SHP77 treated with DMSO at 0.1 percent for 48 hours (cell line): ENCODE data around the gene DDAH1.
"Not testable (repeated sequence)": the region's sequence is repeated elsewhere in the genome, so short reads cannot be mapped to it uniquely, and the experiment has no call there.

Experiments
- DNase-seq: peaks from one replicate; lab custom pipeline; 2025; lab: John Stamatoyannopoulos, UW

DDAH1 gene

DNA sequence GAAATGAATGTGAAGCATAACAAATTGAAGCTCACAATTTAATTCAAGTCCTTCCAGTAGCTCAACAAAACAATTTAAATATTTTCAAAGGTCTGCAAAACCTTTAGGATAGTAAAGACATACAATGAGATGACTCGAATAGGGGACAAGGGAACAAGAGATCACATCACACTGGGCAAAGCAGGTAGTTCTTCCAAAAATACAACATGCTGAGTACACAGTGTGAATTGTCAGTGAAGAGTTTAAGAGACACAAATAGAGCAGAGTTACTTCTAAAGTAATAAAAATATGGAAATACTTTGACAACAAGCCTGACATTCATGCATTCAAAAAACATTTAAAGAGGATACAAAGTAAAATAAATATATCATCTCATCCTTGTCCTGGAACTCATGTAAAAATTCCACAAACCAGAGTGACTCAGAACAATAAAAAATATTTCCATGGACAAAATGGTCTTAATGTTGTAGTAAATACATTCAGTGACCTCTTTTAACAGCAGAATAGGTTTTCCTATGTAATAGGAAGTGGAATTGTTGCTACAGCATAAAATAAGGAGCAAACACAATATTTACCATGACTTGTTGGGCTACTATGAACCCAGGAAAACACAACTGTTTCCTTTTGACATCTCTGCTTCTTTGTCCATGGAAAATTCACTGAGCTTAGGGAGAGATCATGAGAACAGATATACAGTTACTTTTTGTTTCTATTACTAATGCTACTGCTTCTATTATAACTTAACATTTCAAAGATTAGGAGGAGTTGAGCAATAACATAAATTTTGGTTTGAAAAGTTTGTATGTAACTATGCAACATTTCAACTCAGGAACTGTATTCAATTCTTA, 104.9 kb downstream of the DDAH1 start:
- no peak for DNase-seq

DNA sequence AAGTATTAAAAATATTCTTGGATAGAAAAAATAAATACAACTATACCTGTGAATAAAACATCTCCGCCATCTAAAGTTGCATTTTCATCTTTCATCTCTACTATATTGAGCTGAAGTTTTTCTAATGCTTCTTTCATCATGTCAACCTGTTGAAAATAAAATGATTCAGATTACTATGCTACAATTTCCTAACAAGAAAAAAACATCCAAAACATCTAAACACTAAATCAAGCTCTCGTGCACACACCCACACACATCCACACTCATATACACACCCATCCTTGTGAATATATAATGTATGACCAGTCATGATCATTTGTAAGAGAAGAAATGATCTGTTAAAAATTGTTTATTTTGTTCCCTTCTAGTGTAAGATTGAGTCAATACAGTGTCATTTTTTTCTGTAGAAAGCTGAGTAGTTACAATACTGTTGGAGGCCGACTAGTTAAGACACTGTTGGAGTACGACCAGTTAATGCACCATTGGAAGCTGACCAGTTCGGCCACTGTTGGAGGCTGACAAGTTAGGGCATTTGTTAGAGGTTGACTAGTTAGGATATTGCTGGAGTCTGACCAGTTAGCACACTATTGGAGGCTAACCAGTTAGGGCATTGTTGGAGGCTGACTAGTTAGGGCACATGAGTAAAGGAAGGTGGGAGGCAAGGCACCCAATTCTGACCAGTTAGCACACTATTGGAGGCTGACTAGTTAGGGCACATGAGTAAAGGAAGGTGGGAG, 106.1 kb downstream of the DDAH1 start:
- no peak for DNase-seq

- no peak for DNase-seq
Observed at GRCh38 chr1:85357817-85358216, 107.1 kb downstream of the DDAH1 start.

DNA sequence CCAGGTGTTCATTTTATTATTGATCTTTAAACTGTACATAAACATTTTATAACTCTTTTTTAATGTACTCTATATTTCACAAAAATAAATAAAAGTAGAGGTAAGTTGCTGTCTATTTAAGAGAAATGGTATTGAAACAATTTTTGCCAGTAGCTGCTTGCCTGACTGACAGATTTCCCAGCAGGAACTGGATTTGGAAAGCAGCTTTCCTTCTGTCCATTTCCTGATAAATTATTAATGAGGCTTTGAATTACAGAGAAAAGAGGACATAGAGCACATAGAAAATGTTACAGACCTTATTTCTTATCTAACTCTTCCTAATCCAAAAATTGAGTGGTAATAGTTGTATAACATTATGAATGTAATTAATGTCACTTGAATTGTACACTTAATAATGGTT, 108.8 kb downstream of the DDAH1 start:
- DNase-seq, result no peak

GRCh38 chr1:85352055-85352454, 112.9 kb downstream of the DDAH1 start:
- DNase-seq, result no peak

- no peak for DNase-seq
Observed at GRCh38 chr1:85351202-85351828, 113.6 kb downstream of the DDAH1 start.

GRCh38 chr1:85349224-85349623, 115.7 kb downstream of the DDAH1 start:
- DNase-seq, result no peak

- no peak for DNase-seq
Observed at GRCh38 chr1:85347908-85348307, 117.1 kb downstream of the DDAH1 start.

- DNase-seq, result not testable (repeated sequence)
Observed at GRCh38 chr1:85347275-85347674, 117.7 kb downstream of the DDAH1 start.

GRCh38 chr1:85344256-85344694, 120.7 kb downstream of the DDAH1 start:
- DNase-seq, result no peak

- DNase-seq, result no peak
Observed at GRCh38 chr1:85343612-85344255, 121.2 kb downstream of the DDAH1 start.

GRCh38 chr1:85343213-85343611, 121.7 kb downstream of the DDAH1 start:
- DNase-seq, result no peak

DNA sequence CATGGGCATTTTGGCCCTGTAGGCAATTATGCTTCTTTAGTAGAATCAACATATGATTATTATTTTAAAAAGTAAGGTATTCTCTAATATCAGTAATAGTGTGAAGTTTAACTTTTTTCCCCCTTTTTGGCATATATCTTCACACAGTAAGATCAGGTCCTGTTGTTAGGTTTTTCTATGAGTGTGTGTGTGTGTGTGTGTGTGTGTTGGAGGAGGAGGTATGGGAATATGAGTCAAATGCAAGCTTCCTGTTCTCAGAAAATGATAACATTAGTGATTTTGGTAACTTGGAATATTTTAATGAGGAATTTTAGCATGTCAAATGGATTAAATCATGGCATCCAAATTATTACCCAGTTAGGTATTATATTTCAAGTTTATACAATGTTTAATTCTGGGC, 122.8 kb downstream of the DDAH1 start:
- no peak for DNase-seq

GRCh38 chr1:85340427-85340826, 124.5 kb downstream of the DDAH1 start:
- DNase-seq, result no peak

DNA sequence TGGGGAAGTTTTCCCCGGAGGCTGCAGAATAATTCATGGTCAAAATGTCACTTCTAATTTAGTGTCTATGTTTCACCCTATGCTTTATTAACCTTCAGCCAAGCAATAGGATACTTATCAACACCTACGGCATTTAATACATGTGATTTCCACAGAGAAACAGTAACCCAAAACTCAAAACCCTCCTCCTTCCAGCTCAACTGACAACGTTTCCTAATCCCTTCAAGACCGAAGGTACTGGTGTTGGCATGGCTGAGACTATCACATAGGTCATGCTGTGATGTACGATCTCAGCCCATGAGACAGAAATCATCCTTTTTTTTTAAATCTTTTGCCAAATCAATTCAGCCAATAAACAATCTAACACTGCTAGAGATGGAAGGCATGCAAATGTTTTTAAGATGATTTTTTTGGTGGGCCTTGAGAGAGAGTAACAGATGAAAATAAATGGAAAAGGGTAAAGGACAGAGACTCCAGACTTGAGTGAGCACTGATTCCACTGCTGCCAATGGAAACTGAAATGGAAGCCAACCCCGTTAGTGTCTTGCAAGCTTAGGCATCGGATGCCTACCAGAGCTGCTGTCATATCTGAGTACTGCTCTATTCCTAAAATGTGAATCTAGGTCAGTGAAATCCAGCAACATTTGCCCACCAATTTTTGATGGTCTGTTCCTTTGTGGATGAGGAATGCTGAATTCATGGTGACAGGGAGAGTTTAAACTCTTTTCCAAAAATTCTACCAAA, 125.1 kb downstream of the DDAH1 start:
- DNase-seq, result no peak

- DNase-seq, result no peak
Observed at GRCh38 chr1:85339089-85339488, 125.9 kb downstream of the DDAH1 start.

GRCh38 chr1:85334962-85335361, 130.0 kb downstream of the DDAH1 start:
- no peak for DNase-seq

GRCh38 chr1:85333186-85333585, 131.8 kb downstream of the DDAH1 start:
- no peak for DNase-seq

DNA sequence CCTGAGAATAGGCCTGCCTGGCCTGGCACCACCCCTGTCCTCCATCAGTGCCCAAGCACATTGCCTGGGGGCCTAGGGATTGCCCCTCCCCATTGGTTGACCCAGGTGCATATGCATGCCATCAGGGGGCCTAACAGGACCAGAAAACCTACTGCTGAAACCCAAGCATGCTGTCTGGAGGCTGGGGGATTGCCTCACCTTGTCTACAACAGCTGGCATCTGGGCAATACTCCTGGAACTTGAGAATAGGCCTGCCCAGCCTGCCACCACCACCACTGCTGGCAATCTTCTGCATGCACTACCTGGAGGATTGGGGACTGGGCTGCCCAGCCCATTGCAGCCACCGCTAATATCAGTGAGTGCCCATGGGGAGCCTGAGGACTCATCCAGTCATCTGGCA, 132.4 kb downstream of the DDAH1 start:
- no peak for DNase-seq

- DNase-seq, result no peak
Observed at GRCh38 chr1:85330711-85331290, 134.2 kb downstream of the DDAH1 start.

GRCh38 chr1:85330214-85330631, 134.7 kb downstream of the DDAH1 start:
- DNase-seq, result no peak
